ENCODE data around the gene RAB6B. TPM values are rescaled to one million over a fixed set of nuclear protein-coding genes. Genes with fewer than 3 reads are reported as not detected.
A peak's percentile ranks its signal among the peaks of the same experiment; 100 is the strongest.

Gene RAB6B
- 2.9 and 3.9 TPM in 2 replicates for total RNA-seq (2014; rRNA removed; shearing (Covaris generic))
- polyA plus RNA-seq (2016; fragmentation: Nextera tagmentation; extraction: Ambion mirVana) = 1.2 and 1.4 TPM in 2 replicates
- long read RNA-seq = 0 reads

DNA sequence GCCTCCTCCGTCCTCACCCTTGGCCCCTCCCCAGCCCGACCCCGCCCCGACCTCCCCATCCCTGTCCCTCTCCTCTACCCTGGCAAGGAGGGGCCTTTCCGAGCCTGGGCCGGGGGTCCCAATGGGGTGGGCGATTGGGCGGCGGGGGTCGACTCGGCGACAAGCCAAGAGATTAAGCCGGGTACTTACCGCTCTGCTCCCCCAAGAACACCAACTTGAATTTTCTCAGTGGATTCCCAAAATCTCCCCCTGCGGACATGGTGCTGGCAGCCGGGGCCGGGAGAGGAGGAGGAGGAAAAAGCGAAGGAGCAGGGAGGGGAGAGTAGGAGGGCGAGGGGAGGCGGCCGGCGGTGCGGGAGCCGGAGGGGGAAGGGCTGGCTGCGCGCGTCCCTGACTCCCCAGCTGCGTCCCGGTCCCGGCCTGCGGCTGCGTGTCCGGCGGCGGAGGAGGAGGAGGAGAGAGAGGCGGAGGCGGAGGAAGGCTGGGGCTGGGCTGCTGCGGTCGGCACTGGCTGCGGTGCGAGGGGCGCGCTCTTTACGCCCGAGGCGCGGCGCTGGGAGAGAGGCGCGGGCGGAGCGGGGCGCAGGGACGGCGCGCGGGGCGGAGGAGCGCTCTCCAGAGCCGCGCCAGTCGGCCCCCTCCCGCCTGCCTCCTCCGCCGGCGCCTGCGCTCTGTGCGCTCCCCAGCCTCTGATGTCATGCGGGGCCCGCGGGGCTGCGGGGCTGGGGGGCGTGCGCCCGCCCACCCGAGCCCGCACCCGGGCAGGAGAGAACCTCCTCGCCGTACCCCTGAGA, at the start of gene RAB6B:
TSS of gene RAB6B (minus strand) at position 675 of the 794 bp plus-strand sequence. CDS start at position 259, 416 bp downstream.
- DNase-seq (ENCODE audit: low spot score) = peak; percentile 83
- H3K27ac Mint-ChIP-seq = no peak within 1 kb of the TSS
- peak within 1 kb of the TSS; percentile 99 for H2AFZ ChIP-seq

More for the DNA sequence above, at the start of gene RAB6B:
- Mint-ChIP-seq H3K4me3 (peak within 1 kb of the TSS; percentile 86), H3K4me1 (peaks cover 12% of the 10 kb centered on the region), H3K27me3 (ENCODE audit: insufficient read depth, low read depth, poor library complexity) (peaks cover 36% of the 10 kb centered on the region), H3K36me3 (ENCODE audit: low read depth) (no peaks in the 10 kb centered on the region), H3K9me3 (no peaks in the 10 kb centered on the region)
- no peak for TF ChIP-seq ZNF331 (CRISPR knock-in tag; IDR thresholded peaks at IDR 0.05; ENCODE audit: low read depth)
- no peak for TF ChIP-seq CREB1 (CRISPR knock-in tag; IDR thresholded peaks at IDR 0.05; ENCODE audit: low read depth)
- no peak for TF ChIP-seq STAT1 (IDR thresholded peaks at IDR 0.05; ENCODE audit: unreplicated experiment)
- TF ChIP-seq, protein P1, sequence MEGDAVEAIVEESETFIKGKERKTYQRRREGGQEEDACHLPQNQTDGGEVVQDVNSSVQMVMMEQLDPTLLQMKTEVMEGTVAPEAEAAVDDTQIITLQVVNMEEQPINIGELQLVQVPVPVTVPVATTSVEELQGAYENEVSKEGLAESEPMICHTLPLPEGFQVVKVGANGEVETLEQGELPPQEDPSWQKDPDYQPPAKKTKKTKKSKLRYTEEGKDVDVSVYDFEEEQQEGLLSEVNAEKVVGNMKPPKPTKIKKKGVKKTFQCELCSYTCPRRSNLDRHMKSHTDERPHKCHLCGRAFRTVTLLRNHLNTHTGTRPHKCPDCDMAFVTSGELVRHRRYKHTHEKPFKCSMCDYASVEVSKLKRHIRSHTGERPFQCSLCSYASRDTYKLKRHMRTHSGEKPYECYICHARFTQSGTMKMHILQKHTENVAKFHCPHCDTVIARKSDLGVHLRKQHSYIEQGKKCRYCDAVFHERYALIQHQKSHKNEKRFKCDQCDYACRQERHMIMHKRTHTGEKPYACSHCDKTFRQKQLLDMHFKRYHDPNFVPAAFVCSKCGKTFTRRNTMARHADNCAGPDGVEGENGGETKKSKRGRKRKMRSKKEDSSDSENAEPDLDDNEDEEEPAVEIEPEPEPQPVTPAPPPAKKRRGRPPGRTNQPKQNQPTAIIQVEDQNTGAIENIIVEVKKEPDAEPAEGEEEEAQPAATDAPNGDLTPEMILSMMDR (conservative IDR thresholded peaks at IDR 0.05; ENCODE audit: low read depth in 2 of 2) = no peak
- no peak for TF ChIP-seq ETS1 (IDR thresholded peaks at IDR 0.05)
- no peak for TF ChIP-seq EZH2 (IDR thresholded peaks at IDR 0.05; ENCODE audit: low read depth, unreplicated experiment)
- no peak for TF ChIP-seq JUNB (IDR thresholded peaks at IDR 0.05; ENCODE audit: unreplicated experiment)
- TF ChIP-seq, protein P2, sequence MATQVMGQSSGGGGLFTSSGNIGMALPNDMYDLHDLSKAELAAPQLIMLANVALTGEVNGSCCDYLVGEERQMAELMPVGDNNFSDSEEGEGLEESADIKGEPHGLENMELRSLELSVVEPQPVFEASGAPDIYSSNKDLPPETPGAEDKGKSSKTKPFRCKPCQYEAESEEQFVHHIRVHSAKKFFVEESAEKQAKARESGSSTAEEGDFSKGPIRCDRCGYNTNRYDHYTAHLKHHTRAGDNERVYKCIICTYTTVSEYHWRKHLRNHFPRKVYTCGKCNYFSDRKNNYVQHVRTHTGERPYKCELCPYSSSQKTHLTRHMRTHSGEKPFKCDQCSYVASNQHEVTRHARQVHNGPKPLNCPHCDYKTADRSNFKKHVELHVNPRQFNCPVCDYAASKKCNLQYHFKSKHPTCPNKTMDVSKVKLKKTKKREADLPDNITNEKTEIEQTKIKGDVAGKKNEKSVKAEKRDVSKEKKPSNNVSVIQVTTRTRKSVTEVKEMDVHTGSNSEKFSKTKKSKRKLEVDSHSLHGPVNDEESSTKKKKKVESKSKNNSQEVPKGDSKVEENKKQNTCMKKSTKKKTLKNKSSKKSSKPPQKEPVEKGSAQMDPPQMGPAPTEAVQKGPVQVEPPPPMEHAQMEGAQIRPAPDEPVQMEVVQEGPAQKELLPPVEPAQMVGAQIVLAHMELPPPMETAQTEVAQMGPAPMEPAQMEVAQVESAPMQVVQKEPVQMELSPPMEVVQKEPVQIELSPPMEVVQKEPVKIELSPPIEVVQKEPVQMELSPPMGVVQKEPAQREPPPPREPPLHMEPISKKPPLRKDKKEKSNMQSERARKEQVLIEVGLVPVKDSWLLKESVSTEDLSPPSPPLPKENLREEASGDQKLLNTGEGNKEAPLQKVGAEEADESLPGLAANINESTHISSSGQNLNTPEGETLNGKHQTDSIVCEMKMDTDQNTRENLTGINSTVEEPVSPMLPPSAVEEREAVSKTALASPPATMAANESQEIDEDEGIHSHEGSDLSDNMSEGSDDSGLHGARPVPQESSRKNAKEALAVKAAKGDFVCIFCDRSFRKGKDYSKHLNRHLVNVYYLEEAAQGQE (IDR thresholded peaks at IDR 0.05; ENCODE audit: unreplicated experiment) = no peak
- no peak for TF ChIP-seq NANOG (IDR thresholded peaks at IDR 0.05; ENCODE audit: borderline replicate concordance)
- Histone ChIP-seq H3K4me3 (peak within 1 kb of the TSS; percentile 94), H4K20me1 (replicated peaks; ENCODE audit: insufficient read depth) (no peaks in the 10 kb centered on the region), H3K4me1 (ENCODE audit: insufficient read depth) (peaks cover 5% of the 10 kb centered on the region), H3F3A (replicated peaks; ENCODE audit: low read depth) (no peaks in the 10 kb centered on the region), H3K79me2 (replicated peaks; ENCODE audit: insufficient read depth) (no peaks in the 10 kb centered on the region; the same call in 1 of the 2 replicates), H3K4me2 (peak within 1 kb of the TSS; percentile 95), H3K9me2 (ENCODE audit: insufficient read depth) (no peaks in the 10 kb centered on the region), H3K36me3 (ENCODE audit: insufficient read depth) (no peaks in the 10 kb centered on the region), H3K27ac (ENCODE audit: low read depth) (no peak within 1 kb of the TSS), H3K27me3 (ENCODE audit: insufficient read depth) (peaks cover 49% of the 10 kb centered on the region)
- ATAC-seq = peak; percentile 81
